ENCODE measurements around the gene SLC25A17.

DNA sequence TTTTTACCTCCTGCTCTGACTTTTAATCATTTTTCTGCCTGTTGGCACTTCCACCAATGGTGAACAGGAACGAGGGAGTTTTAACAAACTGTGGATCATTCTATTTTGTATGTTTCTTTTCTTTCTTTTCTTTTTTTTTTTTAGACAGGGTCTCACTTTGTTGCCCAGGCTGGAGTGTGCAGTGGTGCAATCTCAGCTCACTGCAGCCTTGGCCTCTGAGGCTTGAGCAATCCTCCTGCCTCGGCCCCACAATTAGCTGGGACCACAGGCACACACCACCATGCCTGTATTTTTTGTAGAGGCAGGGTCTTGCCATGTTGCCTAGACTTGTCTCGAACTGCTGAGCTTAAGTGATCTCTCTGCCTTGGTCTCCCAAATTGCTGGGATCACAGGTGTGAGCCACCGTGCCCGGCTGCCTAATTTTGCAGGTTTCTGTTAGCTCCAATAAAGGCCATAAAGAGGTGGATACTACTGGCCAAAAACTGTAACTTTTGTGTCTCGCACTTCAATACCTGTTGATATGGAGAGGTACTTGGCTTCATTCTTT lies 59.8 kb downstream of the SLC25A17 start:
- TF ChIP-seq, protein P1, sequence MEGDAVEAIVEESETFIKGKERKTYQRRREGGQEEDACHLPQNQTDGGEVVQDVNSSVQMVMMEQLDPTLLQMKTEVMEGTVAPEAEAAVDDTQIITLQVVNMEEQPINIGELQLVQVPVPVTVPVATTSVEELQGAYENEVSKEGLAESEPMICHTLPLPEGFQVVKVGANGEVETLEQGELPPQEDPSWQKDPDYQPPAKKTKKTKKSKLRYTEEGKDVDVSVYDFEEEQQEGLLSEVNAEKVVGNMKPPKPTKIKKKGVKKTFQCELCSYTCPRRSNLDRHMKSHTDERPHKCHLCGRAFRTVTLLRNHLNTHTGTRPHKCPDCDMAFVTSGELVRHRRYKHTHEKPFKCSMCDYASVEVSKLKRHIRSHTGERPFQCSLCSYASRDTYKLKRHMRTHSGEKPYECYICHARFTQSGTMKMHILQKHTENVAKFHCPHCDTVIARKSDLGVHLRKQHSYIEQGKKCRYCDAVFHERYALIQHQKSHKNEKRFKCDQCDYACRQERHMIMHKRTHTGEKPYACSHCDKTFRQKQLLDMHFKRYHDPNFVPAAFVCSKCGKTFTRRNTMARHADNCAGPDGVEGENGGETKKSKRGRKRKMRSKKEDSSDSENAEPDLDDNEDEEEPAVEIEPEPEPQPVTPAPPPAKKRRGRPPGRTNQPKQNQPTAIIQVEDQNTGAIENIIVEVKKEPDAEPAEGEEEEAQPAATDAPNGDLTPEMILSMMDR (IDR thresholded peaks at IDR 0.05) = no peak
- no peak for TF ChIP-seq POLR2AphosphoS5 (IDR thresholded peaks at IDR 0.05)
